ENCODE measurements around the gene C9orf72. TPM values are rescaled to one million over a fixed set of nuclear protein-coding genes. Genes with fewer than 3 reads are reported as not detected.

C9orf72 gene
- total and polyA plus RNA-seq, 2 experiments from 2014 or later = 11.6 to 27.8 TPM

DNA sequence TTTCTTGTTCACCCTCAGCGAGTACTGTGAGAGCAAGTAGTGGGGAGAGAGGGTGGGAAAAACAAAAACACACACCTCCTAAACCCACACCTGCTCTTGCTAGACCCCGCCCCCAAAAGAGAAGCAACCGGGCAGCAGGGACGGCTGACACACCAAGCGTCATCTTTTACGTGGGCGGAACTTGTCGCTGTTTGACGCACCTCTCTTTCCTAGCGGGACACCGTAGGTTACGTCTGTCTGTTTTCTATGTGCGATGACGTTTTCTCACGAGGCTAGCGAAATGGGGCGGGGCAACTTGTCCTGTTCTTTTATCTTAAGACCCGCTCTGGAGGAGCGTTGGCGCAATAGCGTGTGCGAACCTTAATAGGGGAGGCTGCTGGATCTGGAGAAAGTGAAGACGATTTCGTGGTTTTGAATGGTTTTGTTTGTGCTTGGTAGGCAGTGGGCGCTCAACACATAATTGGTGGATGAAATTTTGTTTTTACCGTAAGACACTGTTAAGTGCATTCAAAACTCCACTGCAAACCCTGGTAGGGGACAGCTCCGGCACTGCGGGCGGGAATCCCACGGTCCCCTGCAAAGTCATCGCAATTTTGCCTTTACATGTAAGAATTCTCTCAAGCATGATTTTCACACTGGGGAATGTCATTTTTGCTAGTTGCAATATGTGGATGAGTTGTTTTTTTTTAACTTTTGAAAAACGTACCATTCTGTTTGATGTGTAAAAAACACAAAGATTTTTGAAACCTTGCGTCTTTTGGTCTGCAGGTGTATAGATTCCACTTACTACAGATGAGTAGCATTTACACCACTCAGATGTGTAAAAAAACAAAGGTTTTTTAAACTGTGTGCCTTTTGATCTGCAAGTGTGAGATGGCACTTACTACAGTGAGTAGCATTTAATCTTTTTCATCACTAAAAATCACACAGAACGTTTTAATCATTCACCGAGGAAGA, 631 bp upstream of the C9orf72 start:
- Histone ChIP-seq H2AFZ (peak overlapping the region; percentile 12; the same call in 1 of the 2 replicates), H3K36me3 (ENCODE audit: insufficient read depth) (no peaks in the 10 kb centered on the region), H3K79me2 (replicated peaks; ENCODE audit: insufficient read depth) (peaks cover 34% of the 10 kb centered on the region), H3K27me3 (ENCODE audit: insufficient read depth) (peaks cover 8% of the 10 kb centered on the region), H3K9me2 (ENCODE audit: insufficient read depth) (no peaks in the 10 kb centered on the region), H3K4me2 (peak overlapping the region; percentile 66), H3K27ac (ENCODE audit: low read depth) (peak overlapping the region; percentile 90), H4K20me1 (replicated peaks; ENCODE audit: insufficient read depth) (peaks cover 6% of the 10 kb centered on the region; the same call in 1 of the 2 replicates), H3F3A (replicated peaks; ENCODE audit: low read depth) (no peaks in the 10 kb centered on the region), H3K4me1 (ENCODE audit: insufficient read depth) (peaks cover 10% of the 10 kb centered on the region; the same call in 1 of the 2 replicates), H3K4me3 (peak overlapping the region; percentile 89)
- Mint-ChIP-seq H3K4me1 (peaks cover 18% of the 10 kb centered on the region), H3K9me3 (peaks cover 14% of the 10 kb centered on the region), H3K27ac (peak overlapping the region; percentile 100), H3K27me3 (ENCODE audit: insufficient read depth, low read depth, poor library complexity) (peaks cover 13% of the 10 kb centered on the region), H3K4me3 (peak overlapping the region; percentile 90), H3K36me3 (ENCODE audit: low read depth) (peaks cover 13% of the 10 kb centered on the region)
- TF ChIP-seq POLR2AphosphoS5 (IDR thresholded peaks at IDR 0.05; ENCODE audit: low read depth) (peak; percentile 95), ZNF331 (CRISPR knock-in tag; IDR thresholded peaks at IDR 0.05; ENCODE audit: low read depth) (no peak), CREB1 (CRISPR knock-in tag; IDR thresholded peaks at IDR 0.05; ENCODE audit: low read depth) (peak; percentile 97)
- TF ChIP-seq, protein P1, sequence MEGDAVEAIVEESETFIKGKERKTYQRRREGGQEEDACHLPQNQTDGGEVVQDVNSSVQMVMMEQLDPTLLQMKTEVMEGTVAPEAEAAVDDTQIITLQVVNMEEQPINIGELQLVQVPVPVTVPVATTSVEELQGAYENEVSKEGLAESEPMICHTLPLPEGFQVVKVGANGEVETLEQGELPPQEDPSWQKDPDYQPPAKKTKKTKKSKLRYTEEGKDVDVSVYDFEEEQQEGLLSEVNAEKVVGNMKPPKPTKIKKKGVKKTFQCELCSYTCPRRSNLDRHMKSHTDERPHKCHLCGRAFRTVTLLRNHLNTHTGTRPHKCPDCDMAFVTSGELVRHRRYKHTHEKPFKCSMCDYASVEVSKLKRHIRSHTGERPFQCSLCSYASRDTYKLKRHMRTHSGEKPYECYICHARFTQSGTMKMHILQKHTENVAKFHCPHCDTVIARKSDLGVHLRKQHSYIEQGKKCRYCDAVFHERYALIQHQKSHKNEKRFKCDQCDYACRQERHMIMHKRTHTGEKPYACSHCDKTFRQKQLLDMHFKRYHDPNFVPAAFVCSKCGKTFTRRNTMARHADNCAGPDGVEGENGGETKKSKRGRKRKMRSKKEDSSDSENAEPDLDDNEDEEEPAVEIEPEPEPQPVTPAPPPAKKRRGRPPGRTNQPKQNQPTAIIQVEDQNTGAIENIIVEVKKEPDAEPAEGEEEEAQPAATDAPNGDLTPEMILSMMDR (conservative IDR thresholded peaks at IDR 0.05; ENCODE audit: low read depth in 2 of 2) = no peak
- TF ChIP-seq, protein P2, sequence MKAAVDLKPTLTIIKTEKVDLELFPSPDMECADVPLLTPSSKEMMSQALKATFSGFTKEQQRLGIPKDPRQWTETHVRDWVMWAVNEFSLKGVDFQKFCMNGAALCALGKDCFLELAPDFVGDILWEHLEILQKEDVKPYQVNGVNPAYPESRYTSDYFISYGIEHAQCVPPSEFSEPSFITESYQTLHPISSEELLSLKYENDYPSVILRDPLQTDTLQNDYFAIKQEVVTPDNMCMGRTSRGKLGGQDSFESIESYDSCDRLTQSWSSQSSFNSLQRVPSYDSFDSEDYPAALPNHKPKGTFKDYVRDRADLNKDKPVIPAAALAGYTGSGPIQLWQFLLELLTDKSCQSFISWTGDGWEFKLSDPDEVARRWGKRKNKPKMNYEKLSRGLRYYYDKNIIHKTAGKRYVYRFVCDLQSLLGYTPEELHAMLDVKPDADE (IDR thresholded peaks at IDR 0.05) = peak; percentile 76; the same call in 1 of the 2 replicates
- ATAC-seq (peak; percentile 73), DNase-seq (ENCODE audit: low spot score) (peak; percentile 100)

DNA sequence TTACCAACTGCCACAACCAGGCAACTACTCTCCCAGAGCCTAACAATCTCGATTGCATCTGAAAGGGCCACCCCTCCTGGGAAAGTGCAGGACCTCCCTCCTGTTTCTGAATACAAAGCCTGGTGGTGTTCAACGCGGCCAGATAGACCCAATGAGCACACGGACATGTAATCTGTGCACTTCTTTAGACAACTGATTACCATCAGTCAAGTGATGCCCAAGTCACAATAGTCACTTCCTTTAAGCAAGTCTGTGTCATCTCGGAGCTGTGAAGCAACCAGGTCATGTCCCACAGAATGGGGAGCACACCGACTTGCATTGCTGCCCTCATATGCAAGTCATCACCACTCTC, 739 bp downstream of the C9orf72 start:
- no peaks in the 10 kb centered on the region for H3K36me3 ChIP-seq (ENCODE audit: insufficient read depth)
- peaks cover 8% of the 10 kb centered on the region; the same call in 1 of the 2 replicates for H4K20me1 ChIP-seq (replicated peaks; ENCODE audit: insufficient read depth)
- H3K9me3 Mint-ChIP-seq = peaks cover 3% of the 10 kb centered on the region; the same call in 1 of the 3 replicates
- H3K36me3 Mint-ChIP-seq (ENCODE audit: low read depth) = peaks cover 4% of the 10 kb centered on the region; the same call in 1 of the 3 replicates
- H3K9me2 ChIP-seq (ENCODE audit: insufficient read depth) = no peaks in the 10 kb centered on the region
- H3K4me1 Mint-ChIP-seq = peaks cover 18% of the 10 kb centered on the region
- peak overlapping the region; percentile 78 for H2AFZ ChIP-seq
- no peaks in the 10 kb centered on the region for H3F3A ChIP-seq (replicated peaks; ENCODE audit: low read depth)
- peaks cover 45% of the 10 kb centered on the region for H3K79me2 ChIP-seq (replicated peaks; ENCODE audit: insufficient read depth)
- peaks cover 10% of the 10 kb centered on the region; the same call in 1 of the 2 replicates for H3K4me1 ChIP-seq (ENCODE audit: insufficient read depth)
- peak overlapping the region; percentile 90 for H3K4me3 Mint-ChIP-seq
- peak overlapping the region; percentile 89 for H3K4me3 ChIP-seq
- peak overlapping the region; percentile 95 for H3K27ac Mint-ChIP-seq
- peaks cover 8% of the 10 kb centered on the region for H3K27me3 ChIP-seq (ENCODE audit: insufficient read depth)
- peak; percentile 43 for ATAC-seq
- H3K27me3 Mint-ChIP-seq (ENCODE audit: insufficient read depth, low read depth, poor library complexity) = peaks cover 10% of the 10 kb centered on the region
- DNase-seq (ENCODE audit: low spot score) = peak; percentile 63
- peak overlapping the region; percentile 89 for H3K27ac ChIP-seq (ENCODE audit: low read depth)
- H3K4me2 ChIP-seq = peak overlapping the region; percentile 86
- TF ChIP-seq EZH2phosphoT487 (IDR thresholded peaks at IDR 0.05; ENCODE audit: unreplicated experiment) (no peak), STAT1 (IDR thresholded peaks at IDR 0.05; ENCODE audit: unreplicated experiment) (no peak), ZNF331 (CRISPR knock-in tag; IDR thresholded peaks at IDR 0.05; ENCODE audit: low read depth) (no peak), EZH2 (IDR thresholded peaks at IDR 0.05; ENCODE audit: low read depth, unreplicated experiment) (no peak), JUNB (IDR thresholded peaks at IDR 0.05; ENCODE audit: unreplicated experiment) (no peak), POLR2AphosphoS5 (IDR thresholded peaks at IDR 0.05; ENCODE audit: low read depth) (no peak)
- TF ChIP-seq, protein P1 (conservative IDR thresholded peaks at IDR 0.05; ENCODE audit: low read depth in 2 of 2) = no peak
